IPS-18a (cell line): ENCODE results near the gene ARHGEF7.

Experiments
- H3K27ac ChIP-seq: one replicate; pipeline ENCODE4 v1.5.1; 2013; ENCODE audit warnings: low read length
- H3K27me3 ChIP-seq: one replicate; pipeline ENCODE4 v1.6.1; 2013; ENCODE audit warnings: mild to moderate bottlenecking, low read length; ENCODE audit not compliant: control insufficient read depth, insufficient read depth
- H3K36me3 ChIP-seq: one replicate; pipeline ENCODE4 v1.6.1; 2013; ENCODE audit warnings: low read depth, low read length; ENCODE audit not compliant: control insufficient read depth
- H3K4me1 ChIP-seq: one replicate; pipeline ENCODE4 v1.6.1; 2013; ENCODE audit warnings: low read depth, low read length; ENCODE audit not compliant: control insufficient read depth
- H3K4me3 ChIP-seq: one replicate; pipeline ENCODE4 v1.5.1; 2013; ENCODE audit warnings: low read length
- H3K9ac ChIP-seq: one replicate; pipeline ENCODE4 v1.6.1; 2013; ENCODE audit warnings: mild to moderate bottlenecking, low read length, moderate library complexity
- H3K9me3 ChIP-seq: one replicate; pipeline ENCODE4 v1.6.1; 2013; ENCODE audit warnings: low read depth, low read length; ENCODE audit not compliant: control insufficient read depth

ARHGEF7 gene

DNA sequence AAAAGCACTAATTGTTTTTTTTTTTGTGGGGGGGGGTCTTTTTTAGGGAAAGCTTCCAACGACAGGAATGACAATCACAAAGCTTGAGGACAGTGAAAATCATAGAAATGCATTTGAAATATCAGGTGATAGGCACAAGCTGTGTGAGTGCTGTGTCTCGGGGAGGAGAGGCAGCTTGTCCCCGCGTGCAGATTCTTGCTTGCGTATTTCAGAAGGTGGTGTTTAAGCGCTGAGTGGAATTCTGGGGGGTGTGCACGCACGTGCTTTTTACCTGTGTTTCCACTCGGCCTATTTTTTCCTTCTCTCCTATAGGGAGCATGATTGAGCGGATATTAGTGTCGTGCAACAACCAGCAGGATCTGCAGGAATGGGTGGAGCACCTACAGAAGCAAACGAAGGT lies 165.1 kb downstream of the ARHGEF7 start:
- H3K4me3 ChIP-seq, result no peak overlapping the region
- no peak overlapping the region for H3K9ac ChIP-seq
- H3K36me3 ChIP-seq, result peaks cover 69% of the 10 kb centered on the region
- no peaks in the 10 kb centered on the region for H3K9me3 ChIP-seq
- H3K27me3 ChIP-seq, result no peaks in the 10 kb centered on the region
- no peak overlapping the region for H3K27ac ChIP-seq
- H3K4me1 ChIP-seq, result no peaks in the 10 kb centered on the region

DNA sequence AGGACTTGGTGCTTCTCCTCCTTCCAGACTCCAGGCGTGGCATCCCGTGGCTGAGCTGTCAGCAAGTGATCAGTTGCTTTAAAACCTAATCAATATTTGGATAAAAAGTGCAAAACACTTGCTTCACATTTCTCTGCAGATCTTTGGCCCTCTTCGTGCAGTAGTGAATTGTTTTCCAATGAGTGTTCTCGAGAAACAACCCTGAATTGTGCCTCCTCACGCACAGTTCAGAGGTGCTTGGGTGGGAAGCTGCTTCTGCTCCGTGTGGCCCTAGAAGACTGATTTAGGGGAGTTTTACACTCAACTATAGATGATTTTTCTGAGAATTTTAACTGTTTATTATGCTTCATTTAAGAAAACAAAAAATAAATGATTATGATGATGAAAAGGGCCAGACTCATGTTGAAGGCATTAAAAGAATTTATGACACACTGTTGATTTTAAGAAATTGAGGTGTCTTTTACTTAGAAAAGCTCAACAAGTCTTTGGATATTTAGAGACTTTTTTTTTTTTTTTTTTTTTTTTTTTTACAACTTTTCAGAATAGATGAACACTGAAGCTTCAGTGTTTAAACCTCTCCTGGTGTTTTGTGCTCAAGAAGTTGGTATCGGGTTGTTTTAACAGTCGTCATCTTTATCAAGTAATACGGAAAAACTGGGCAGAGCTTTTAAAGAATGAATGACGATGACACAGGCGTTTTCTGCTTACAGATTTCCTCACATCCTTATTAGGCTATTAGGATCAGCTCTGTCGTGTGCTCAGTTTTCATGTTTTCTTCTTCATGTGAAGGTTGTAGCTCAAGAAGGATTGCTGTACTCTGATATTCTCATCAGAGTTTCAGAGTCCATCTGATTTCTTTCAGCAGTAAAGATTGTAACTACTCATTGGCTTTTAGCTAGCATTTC lies 165.8 kb downstream of the ARHGEF7 start:
- no peaks in the 10 kb centered on the region for H3K4me1 ChIP-seq
- H3K9me3 ChIP-seq, result no peaks in the 10 kb centered on the region
- no peak overlapping the region for H3K27ac ChIP-seq
- H3K4me3 ChIP-seq, result no peak overlapping the region
- H3K9ac ChIP-seq, result no peak overlapping the region
- no peaks in the 10 kb centered on the region for H3K27me3 ChIP-seq
- H3K36me3 ChIP-seq, result peaks cover 63% of the 10 kb centered on the region

DNA sequence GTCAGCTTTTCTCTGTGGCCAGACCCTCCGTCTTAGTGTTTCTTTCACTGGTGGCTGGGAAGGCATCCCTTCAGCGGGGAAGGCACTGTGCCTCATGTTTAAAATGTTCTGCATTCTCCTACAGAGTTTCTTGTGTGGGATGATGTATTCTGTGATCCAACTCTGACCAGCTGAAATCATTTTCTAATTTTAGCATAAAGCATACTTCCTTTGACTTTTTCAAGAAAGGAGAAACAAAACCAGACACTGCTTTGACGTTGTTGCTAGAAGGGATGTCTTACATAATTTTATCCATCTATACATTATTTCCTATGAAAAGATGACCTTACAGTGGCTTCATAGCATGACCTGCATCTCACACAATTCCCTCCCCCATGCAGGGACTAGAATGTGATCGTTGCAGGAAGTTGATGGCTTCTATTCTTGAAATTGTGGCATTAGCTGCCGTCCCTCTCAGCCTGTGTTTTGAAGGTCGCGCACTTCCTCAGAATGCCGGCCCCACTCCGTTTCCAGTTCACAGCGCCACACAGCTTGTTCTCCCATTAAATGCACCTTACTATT lies 166.7 kb downstream of the ARHGEF7 start:
- H3K27me3 ChIP-seq, result no peaks in the 10 kb centered on the region
- H3K9me3 ChIP-seq, result no peaks in the 10 kb centered on the region
- no peak overlapping the region for H3K4me3 ChIP-seq
- no peaks in the 10 kb centered on the region for H3K4me1 ChIP-seq
- peaks cover 66% of the 10 kb centered on the region for H3K36me3 ChIP-seq
- H3K27ac ChIP-seq, result no peak overlapping the region
- no peak overlapping the region for H3K9ac ChIP-seq

DNA sequence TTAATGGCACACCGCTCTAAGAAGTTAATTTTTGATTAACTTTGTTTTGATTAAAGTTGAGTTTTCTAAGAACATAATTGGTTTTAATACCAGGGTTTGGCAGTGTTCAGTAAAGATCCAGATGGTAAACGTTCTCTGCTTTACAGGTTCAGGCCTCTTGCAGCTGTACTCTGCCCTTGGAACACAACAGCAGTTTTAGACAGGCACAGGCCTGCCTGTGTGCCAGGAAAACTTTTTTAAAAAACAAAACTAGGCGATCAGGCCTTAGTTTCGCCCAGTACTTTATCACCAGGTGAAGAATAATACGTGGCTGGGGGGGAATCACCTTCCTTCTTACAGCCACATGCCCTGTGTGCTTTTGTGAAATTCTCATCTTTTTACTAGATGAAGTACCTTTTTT lies 167.3 kb downstream of the ARHGEF7 start:
- Histone ChIP-seq H3K9ac (no peak overlapping the region), H3K36me3 (peaks cover 71% of the 10 kb centered on the region), H3K27me3 (no peaks in the 10 kb centered on the region), H3K27ac (no peak overlapping the region), H3K4me1 (no peaks in the 10 kb centered on the region), H3K4me3 (no peak overlapping the region), H3K9me3 (no peaks in the 10 kb centered on the region)

DNA sequence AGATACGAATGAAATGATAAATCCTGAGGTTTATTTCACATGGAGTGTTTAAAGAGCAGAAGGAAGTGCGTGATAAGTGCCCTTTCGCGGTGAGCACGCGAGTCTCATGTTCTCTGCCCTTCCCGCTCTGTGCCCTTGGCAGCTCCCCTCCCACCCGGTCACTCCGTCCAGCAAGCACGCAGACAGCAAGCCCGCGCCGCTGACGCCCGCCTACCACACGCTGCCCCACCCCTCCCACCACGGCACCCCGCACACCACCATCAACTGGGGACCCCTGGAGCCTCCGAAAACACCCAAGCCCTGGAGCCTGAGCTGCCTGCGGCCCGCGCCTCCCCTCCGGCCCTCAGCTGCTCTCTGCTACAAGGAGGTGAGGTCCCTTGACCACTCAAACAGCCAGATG lies 167.9 kb downstream of the ARHGEF7 start:
- peaks cover 70% of the 10 kb centered on the region for H3K36me3 ChIP-seq
- no peak overlapping the region for H3K4me3 ChIP-seq
- no peak overlapping the region for H3K27ac ChIP-seq

DNA sequence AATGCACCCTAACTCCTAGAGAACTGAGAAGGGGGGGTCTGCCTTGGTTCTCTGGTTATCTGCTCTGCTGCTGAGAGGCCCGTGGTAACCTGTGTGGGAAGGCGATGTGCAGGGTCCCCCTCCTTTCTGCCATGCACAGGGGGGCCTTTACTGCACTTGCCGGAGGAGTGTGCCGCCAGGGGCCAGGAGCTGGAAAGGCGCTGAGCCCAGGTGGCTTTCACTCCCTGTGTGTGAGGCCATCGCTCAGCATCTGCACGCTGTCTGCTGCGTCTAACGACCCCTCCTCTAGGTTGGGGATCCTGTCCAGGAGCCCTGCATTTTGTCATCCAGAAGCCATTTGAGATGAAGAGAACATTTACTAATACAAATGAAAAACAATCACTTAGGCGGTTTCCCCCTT lies 168.3 kb downstream of the ARHGEF7 start:
- no peaks in the 10 kb centered on the region for H3K9me3 ChIP-seq
- H3K4me1 ChIP-seq, result no peaks in the 10 kb centered on the region
- H3K9ac ChIP-seq, result no peak overlapping the region
- no peak overlapping the region for H3K4me3 ChIP-seq
- H3K36me3 ChIP-seq, result peaks cover 69% of the 10 kb centered on the region
- H3K27me3 ChIP-seq, result no peaks in the 10 kb centered on the region
- H3K27ac ChIP-seq, result no peak overlapping the region

More for the DNA sequence above, 167.9 kb downstream of the ARHGEF7 start:
- no peaks in the 10 kb centered on the region for H3K27me3 ChIP-seq
- no peak overlapping the region for H3K9ac ChIP-seq
- no peaks in the 10 kb centered on the region for H3K4me1 ChIP-seq
- H3K9me3 ChIP-seq, result no peaks in the 10 kb centered on the region

DNA sequence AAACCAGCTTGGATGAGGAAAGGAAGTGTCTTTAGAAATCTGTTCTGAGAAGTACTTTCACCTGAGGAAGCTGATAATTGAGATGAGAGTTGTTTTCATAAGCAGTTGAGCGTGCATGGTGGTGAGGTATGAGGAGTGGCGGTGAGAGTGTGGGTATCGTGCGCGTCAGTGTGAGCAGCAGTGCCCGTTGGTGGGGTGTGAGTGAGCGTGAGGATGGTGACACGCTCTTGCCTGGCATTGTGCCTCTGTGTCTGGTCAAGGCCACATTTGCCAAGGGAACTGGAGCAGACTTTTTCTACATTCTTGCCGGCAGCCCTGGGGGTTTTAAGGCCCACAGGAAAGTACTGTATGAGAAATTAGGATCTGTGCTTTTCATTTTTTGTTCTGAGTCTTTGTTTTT lies 168.9 kb downstream of the ARHGEF7 start:
- Histone ChIP-seq H3K9me3 (no peaks in the 10 kb centered on the region), H3K36me3 (peaks cover 66% of the 10 kb centered on the region), H3K9ac (no peak overlapping the region), H3K27me3 (no peaks in the 10 kb centered on the region), H3K27ac (no peak overlapping the region), H3K4me3 (no peak overlapping the region), H3K4me1 (no peaks in the 10 kb centered on the region)

DNA sequence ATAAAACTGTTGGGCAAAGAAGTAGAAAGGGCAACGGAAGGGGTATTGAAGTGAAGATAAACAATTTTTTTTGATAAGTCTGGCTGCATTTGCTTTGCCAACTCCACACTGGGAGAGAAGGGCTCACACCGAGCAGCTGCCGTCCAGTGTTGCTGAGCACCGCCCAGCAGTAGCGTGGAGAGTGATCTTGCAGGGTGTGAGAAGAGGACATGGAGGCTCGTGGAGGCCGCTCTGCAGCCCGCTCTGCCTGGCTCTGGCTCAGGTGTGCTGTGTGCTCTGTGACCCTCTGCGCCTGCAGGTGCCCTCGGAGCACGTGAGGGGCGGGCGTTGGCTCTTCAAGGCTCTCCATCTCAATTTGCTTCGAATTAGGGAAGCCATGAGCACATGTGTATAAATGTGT lies 169.5 kb downstream of the ARHGEF7 start:
- Histone ChIP-seq H3K4me3 (no peak overlapping the region), H3K36me3 (peaks cover 67% of the 10 kb centered on the region), H3K27ac (no peak overlapping the region), H3K9me3 (no peaks in the 10 kb centered on the region), H3K4me1 (no peaks in the 10 kb centered on the region), H3K27me3 (no peaks in the 10 kb centered on the region), H3K9ac (no peak overlapping the region)

DNA sequence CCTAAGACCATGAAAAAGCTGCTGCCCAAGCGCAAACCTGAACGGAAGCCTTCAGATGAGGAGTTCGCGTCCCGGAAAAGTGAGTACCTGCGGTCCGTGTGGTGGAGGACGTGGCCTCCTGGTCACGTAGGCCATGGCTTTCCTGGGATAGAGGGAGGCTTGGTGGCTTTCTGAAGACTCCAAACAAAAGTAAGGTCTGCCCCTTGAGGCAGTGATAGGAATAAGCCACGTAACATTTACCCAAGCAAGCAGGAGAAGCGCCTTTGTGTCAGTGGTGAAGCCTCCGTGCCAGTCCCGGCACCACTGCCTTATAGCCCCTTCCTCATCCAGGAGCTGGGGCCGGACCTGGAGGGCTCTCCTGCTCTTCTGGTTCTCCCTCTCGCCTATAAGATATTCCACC lies 171.1 kb downstream of the ARHGEF7 start:
- Histone ChIP-seq H3K9ac (no peak overlapping the region), H3K27me3 (no peaks in the 10 kb centered on the region), H3K4me1 (no peaks in the 10 kb centered on the region), H3K4me3 (no peak overlapping the region), H3K27ac (no peak overlapping the region), H3K36me3 (peaks cover 70% of the 10 kb centered on the region), H3K9me3 (no peaks in the 10 kb centered on the region)

DNA sequence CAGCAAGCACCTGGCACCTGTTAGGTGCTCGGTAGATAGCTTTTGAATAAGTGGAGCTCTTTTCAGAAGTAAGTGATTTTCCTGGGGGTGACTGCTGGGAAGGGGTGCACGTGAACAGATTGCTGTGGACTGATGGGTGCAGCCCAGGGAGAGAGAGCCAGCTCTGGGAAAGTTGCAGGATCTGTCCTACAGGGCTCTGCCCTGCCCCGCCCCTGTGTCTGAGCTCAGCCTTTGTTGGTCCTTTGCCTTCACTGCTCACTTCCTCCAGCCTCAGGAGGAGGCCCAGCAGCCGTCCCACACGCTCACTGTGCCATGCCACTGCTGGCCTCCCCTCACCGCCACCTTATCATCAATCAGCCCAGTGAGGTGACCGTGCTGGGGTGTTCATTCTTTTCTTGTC lies 171.6 kb downstream of the ARHGEF7 start:
- H3K4me1 ChIP-seq, result no peaks in the 10 kb centered on the region
- no peak overlapping the region for H3K4me3 ChIP-seq
- H3K27ac ChIP-seq, result no peak overlapping the region
- no peaks in the 10 kb centered on the region for H3K27me3 ChIP-seq
- H3K9ac ChIP-seq, result no peak overlapping the region
- no peaks in the 10 kb centered on the region for H3K9me3 ChIP-seq
- H3K36me3 ChIP-seq, result peaks cover 65% of the 10 kb centered on the region

DNA sequence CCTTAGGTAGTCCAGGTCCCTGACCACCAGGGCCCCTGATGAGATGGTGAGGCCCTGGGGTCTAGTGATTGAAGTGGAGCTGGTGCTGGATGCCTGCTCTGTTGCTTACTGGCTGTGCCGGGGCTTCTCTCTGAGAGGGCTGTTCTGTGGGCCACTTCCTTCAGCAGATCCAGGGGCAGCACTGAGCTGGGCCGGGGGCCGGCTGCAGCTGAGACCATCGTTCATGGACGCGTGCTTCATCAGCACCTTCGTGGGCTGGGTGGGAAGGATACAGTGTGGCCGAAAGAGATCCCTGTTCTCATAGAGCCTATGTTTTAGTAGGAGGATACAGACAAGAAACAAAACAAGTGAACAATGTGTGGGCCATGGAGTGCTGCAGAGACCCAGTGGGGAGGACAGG lies 172.1 kb downstream of the ARHGEF7 start:
- H3K4me3 ChIP-seq, result no peak overlapping the region
- H3K4me1 ChIP-seq, result no peaks in the 10 kb centered on the region
- H3K36me3 ChIP-seq, result peaks cover 63% of the 10 kb centered on the region
- no peaks in the 10 kb centered on the region for H3K9me3 ChIP-seq
- H3K27me3 ChIP-seq, result no peaks in the 10 kb centered on the region
- no peak overlapping the region for H3K9ac ChIP-seq
- H3K27ac ChIP-seq, result no peak overlapping the region

DNA sequence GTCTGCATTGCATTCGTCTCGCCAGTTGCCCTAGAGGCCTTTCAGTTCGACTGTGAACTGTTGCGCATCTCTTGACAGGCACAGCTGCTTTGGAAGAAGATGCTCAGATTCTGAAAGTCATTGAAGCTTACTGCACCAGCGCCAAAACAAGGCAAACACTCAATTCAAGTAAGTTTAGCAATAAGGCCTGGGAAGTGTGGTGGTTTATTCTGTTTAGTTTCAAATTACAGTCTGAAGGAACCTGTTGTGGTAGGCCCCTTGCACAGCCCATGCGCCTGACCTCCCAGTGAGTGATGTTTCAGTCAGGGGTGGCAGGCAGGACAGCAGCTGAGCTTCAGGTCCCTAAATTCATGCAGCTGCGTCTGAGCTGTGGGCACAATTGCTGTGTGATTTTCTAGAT lies 173.2 kb downstream of the ARHGEF7 start:
- H3K9me3 ChIP-seq, result no peaks in the 10 kb centered on the region
- H3K27me3 ChIP-seq, result no peaks in the 10 kb centered on the region
- H3K36me3 ChIP-seq, result peaks cover 65% of the 10 kb centered on the region
- no peak overlapping the region for H3K9ac ChIP-seq
- H3K4me3 ChIP-seq, result no peak overlapping the region
- H3K4me1 ChIP-seq, result no peaks in the 10 kb centered on the region
- H3K27ac ChIP-seq, result no peak overlapping the region
